IMR-90 (cell line): ENCODE data around the gene ZNF608. TPM values are rescaled to one million over a fixed set of nuclear protein-coding genes. Genes with fewer than 3 reads are reported as not detected.

Experiments used
- ATAC-seq: fragments of 200-7000 bp; cut with Tn5 transposase; 2 replicates; pipeline ENCODE4 v1.9.1; 2020; ENCODE audit warnings: low read depth, mild to moderate bottlenecking, moderate library complexity
- BruUV-seq: library from RNA; stranded (reverse); fragments of 400-500 nt; replicated peaks from 2 replicates; lab custom pipeline; 2021; lab: Mats Ljungman, UMichigan
- CTCF ChIA-PET: fragments of 300-600 bp; formaldehyde crosslinking; extraction: SDS; loops from one replicate; lab custom pipeline; 2021; ENCODE audit warnings: antibody characterized with exemption; lab: Yijun Ruan, JAX
- POLR2A ChIA-PET: fragments of 300-600 bp; sonication (Branson Sonifier 250); formaldehyde crosslinking; loops from one replicate; lab custom pipeline; 2022; ENCODE audit warnings: antibody characterized with exemption; ENCODE audit not compliant: unreplicated experiment; lab: Charles Lee
- DNase-seq: peaks from one replicate; pipeline ENCODE4 v3.0.0; 2013
- H2AFZ ChIP-seq: replicated peaks from 2 replicates; pipeline ENCODE3; 2013; ENCODE audit warnings: low read length, mild to moderate bottlenecking; ENCODE audit not compliant: poor library complexity
- H2AK5ac ChIP-seq: 2 replicates; pipeline ENCODE4 v1.6.1; 2013; ENCODE audit warnings: low read depth, low read length, inconsistent platforms
- H2AK9ac ChIP-seq: replicated peaks from 2 replicates; pipeline ENCODE3; 2013; ENCODE audit warnings: mild to moderate bottlenecking, low read depth, low read length, moderate library complexity; ENCODE audit not compliant: poor library complexity
- H2BK120ac ChIP-seq: 2 replicates; pipeline ENCODE4 v1.6.1; 2013; ENCODE audit warnings: low read depth, low read length, inconsistent platforms
- H2BK15ac ChIP-seq: 3 replicates; pipeline ENCODE4 v1.6.1; 2013; ENCODE audit warnings: low read depth, low read length, inconsistent platforms
- H2BK20ac ChIP-seq: 2 replicates; pipeline ENCODE4 v1.6.1; 2013; ENCODE audit warnings: low read depth, mild to moderate bottlenecking, inconsistent platforms, low read length, moderate library complexity
- H2BK5ac ChIP-seq: 2 replicates; pipeline ENCODE4 v1.6.1; 2013; ENCODE audit warnings: mild to moderate bottlenecking, low read depth, low read length, inconsistent platforms; ENCODE audit not compliant: poor library complexity, severe bottlenecking
- H3K14ac ChIP-seq: replicated peaks from 2 replicates; pipeline ENCODE4 v1.6.1; 2013; ENCODE audit warnings: low read depth, low read length, inconsistent platforms
- H3K18ac ChIP-seq: 2 replicates; pipeline ENCODE4 v1.6.1; 2013; ENCODE audit warnings: low read depth, low read length, control low read depth
- H3K23ac ChIP-seq: 2 replicates; pipeline ENCODE4 v1.6.1; 2013; ENCODE audit warnings: low read depth, low read length, inconsistent platforms
- H3K27ac ChIP-seq: 2 replicates; pipeline ENCODE4 v1.5.1; 2013; ENCODE audit warnings: mild to moderate bottlenecking, control low read depth, low read length; ENCODE audit not compliant: insufficient read depth
- H3K27me3 ChIP-seq: 2 replicates; pipeline ENCODE4 v1.6.1; 2013; ENCODE audit warnings: low read length; ENCODE audit not compliant: control insufficient read depth, insufficient read depth
- H3K36me3 ChIP-seq: 2 replicates; pipeline ENCODE4 v1.6.1; 2013; ENCODE audit warnings: low read length, mixed read lengths; ENCODE audit not compliant: control insufficient read depth, insufficient read depth
- H3K4ac ChIP-seq: 2 replicates; pipeline ENCODE4 v1.6.1; 2013; ENCODE audit warnings: low read depth, low read length, inconsistent platforms
- H3K4me1 ChIP-seq: 2 replicates; pipeline ENCODE4 v1.6.1; 2013; ENCODE audit warnings: low read length, mixed read lengths; ENCODE audit not compliant: control insufficient read depth, insufficient read depth
- H3K4me2 ChIP-seq: 2 replicates; pipeline ENCODE4 v1.6.1; 2013; ENCODE audit warnings: low read depth, mild to moderate bottlenecking, control low read depth, low read length, moderate library complexity
- H3K4me3 ChIP-seq: 2 replicates; pipeline ENCODE4 v1.5.1; 2013; ENCODE audit warnings: low read depth, mild to moderate bottlenecking, control low read depth, low read length, moderate library complexity; ENCODE audit not compliant: insufficient read depth
- H3K56ac ChIP-seq: 2 replicates; pipeline ENCODE4 v1.6.1; 2013; ENCODE audit warnings: low read length, inconsistent platforms; ENCODE audit not compliant: insufficient read depth; ENCODE audit errors: extremely low read depth
- H3K79me1 ChIP-seq, 2 experiments: 2 replicates each; pipeline ENCODE4 v1.6.1; 2013; ENCODE audit warnings: low read length in 2 of 2, inconsistent platforms in 1 of 2, low read depth in 1 of 2
- H3K9ac ChIP-seq: 2 replicates; pipeline ENCODE4 v1.6.1; 2013; ENCODE audit warnings: low read depth, low read length, control low read depth
- H3K9me1 ChIP-seq: 2 replicates; pipeline ENCODE4 v1.6.1; 2013; ENCODE audit warnings: low read length, inconsistent platforms; ENCODE audit not compliant: insufficient read depth
- H3K9me3 ChIP-seq: 2 replicates; pipeline ENCODE4 v1.6.1; 2013; ENCODE audit warnings: low read length; ENCODE audit not compliant: control insufficient read depth, insufficient read depth
- H4K20me1 ChIP-seq: 2 replicates; pipeline ENCODE4 v1.6.1; 2013; ENCODE audit warnings: low read length, inconsistent platforms; ENCODE audit not compliant: insufficient read depth
- H4K5ac ChIP-seq: 2 replicates; pipeline ENCODE4 v1.6.1; 2013; ENCODE audit warnings: mild to moderate bottlenecking, low read depth, low read length, control low read depth
- H4K8ac ChIP-seq, 2 experiments: 2 replicates each; pipeline ENCODE4 v1.6.1; 2013; ENCODE audit warnings: low read depth in 2 of 2, low read length in 2 of 2, control low read depth in 1 of 2, inconsistent platforms in 1 of 2
- H4K91ac ChIP-seq: 2 replicates; pipeline ENCODE4 v1.6.1; 2013; ENCODE audit warnings: low read depth, low read length, inconsistent platforms; ENCODE audit not compliant: insufficient read depth
- CEBPB ChIP-seq: IDR thresholded peaks from 2 replicates; pipeline ENCODE4 v1.6.1; 2012; ENCODE audit warnings: low read depth, low read length, improper control_type of control experiment
- CHD1 ChIP-seq: IDR thresholded peaks from 2 replicates; pipeline ENCODE4 v1.6.1; 2012; ENCODE audit warnings: low read depth, low read length, improper control_type of control experiment
- NFE2L2 ChIP-seq: fragments of 150-350 bp; IDR thresholded peaks from 2 replicates; pipeline ENCODE4 v1.6.1; 2016; ENCODE audit warnings: low read depth, mild to moderate bottlenecking, low read length
- WGBS, 2 experiments: methylation state at CpG; one replicate each; pipeline versions ENCODE4 v1.1.5 to v1.1.7; 2013; ENCODE audit warnings: missing lambda C conversion rate in 2 of 2; ENCODE audit not compliant: insufficient read length in 1 of 2; ENCODE audit errors: extremely low coverage in 2 of 2; 5-methylcytosine and 5-hydroxymethylcytosine counted together
- dilution Hi-C: fragments of 300-500 bp; cut with HindIII; formaldehyde crosslinking; loops from one replicate; pipeline ENCODE4 v1.14.3; 2018; ENCODE audit warnings: low sequenced_read_pairs; ENCODE audit not compliant: unreplicated experiment
- in situ Hi-C: fragments of 300-500 bp; cut with MboI; formaldehyde crosslinking; loops from 3 replicates; pipeline ENCODE4 v1.14.3; 2019; ENCODE audit warnings: low sequenced_read_pairs, inconsistent platforms, mixed read lengths
- intact Hi-C: fragments of 100-400 bp; cut with micrococcal nuclease; formaldehyde crosslinking; loops from 2 replicates; pipeline ENCODE4 v1.10.0; 2022
- polyA plus RNA-seq, 3 experiments: library from polyadenylated mRNA; depleted of rRNA; stranded (reverse); fragments of >200 nt; gene quantifications; 2 replicates each; pipeline ENCODE4 v1.2.3, GENCODE V29; 2012; ENCODE audit warnings: low replicate concordance in 1 of 3
- total RNA-seq: library from RNA; depleted of rRNA; stranded (reverse); fragments of >200 nt; gene quantifications from 2 replicates; pipeline ENCODE4 v1.2.3, GENCODE V29; 2012

Gene ZNF608
- total and polyA plus RNA-seq, 2 of the 4 experiments (the other 2 are of a cell fraction) = 9.8 to 15.1 TPM

- ATAC-seq (no peak), DNase-seq (no peak)
- intact Hi-C loops (no loop called here), in situ Hi-C loops (no loop called here), dilution Hi-C loops (no loop called here)
- BruUV-seq = no TSS peak
- H4K20me1 ChIP-seq = 0 out of 2 replicates have a peak, but pooled peaks cover 12% of the 10 kb centered on the region
- no peak overlapping the region for H3K23ac ChIP-seq
- no peak overlapping the region for H2BK120ac ChIP-seq
- H3K9me3 ChIP-seq = no peaks in the 10 kb centered on the region
- H3K79me1 ChIP-seq = peaks cover 20 to 57% of the 10 kb centered on the region in 2 experiments
- H2AK5ac ChIP-seq = no peak overlapping the region
- H3K56ac ChIP-seq = no peak overlapping the region
- H3K4me1 ChIP-seq = peaks cover 11% of the 10 kb centered on the region
- no peak overlapping the region for H3K4ac ChIP-seq
- H2AFZ ChIP-seq = no peak overlapping the region
- H3K4me2 ChIP-seq = no peak overlapping the region
- H4K5ac ChIP-seq = no peak overlapping the region
- CTCF ChIA-PET = no interaction called here
- no peak overlapping the region for H4K91ac ChIP-seq
- no peak overlapping the region for H3K9ac ChIP-seq
- no peak overlapping the region for H2AK9ac ChIP-seq
- no peak overlapping the region for H2BK20ac ChIP-seq
- no peaks in the 10 kb centered on the region; the same call in 1 of the 2 replicates for H3K36me3 ChIP-seq
- H3K27ac ChIP-seq = no peak overlapping the region
- TF ChIP-seq CHD1 = no peak
- TF ChIP-seq NFE2L2 = no peak
- TF ChIP-seq CEBPB = no peak
- H3K4me3 ChIP-seq = no peak overlapping the region
- WGBS, 2 experiments = no CpG with 5 or more reads among the region's 2 CpGs
- H3K18ac ChIP-seq = no peak overlapping the region
- H2BK5ac ChIP-seq = no peak overlapping the region
- H3K27me3 ChIP-seq = no peaks in the 10 kb centered on the region
- no peak overlapping the region for H4K8ac ChIP-seq
- H3K9me1 ChIP-seq = peaks cover 8% of the 10 kb centered on the region; the same call in 1 of the 2 replicates
- no peak overlapping the region for H3K14ac ChIP-seq
- POLR2A ChIA-PET = no interaction called here
- H2BK15ac ChIP-seq = no peak overlapping the region
These were observed 43.9 kb downstream of the ZNF608 start for GRCh38 chr5:124702525-124702924.
